CMK (cell line): ENCODE results near the gene PHC2.
A peak's percentile ranks its signal among the peaks of the same experiment; 100 is the strongest.

Experiments
- DNase-seq: peaks from one replicate; pipeline ENCODE4 v3.0.0-alpha.2; 2010; ENCODE audit warnings: low read depth

PHC2 gene

DNA sequence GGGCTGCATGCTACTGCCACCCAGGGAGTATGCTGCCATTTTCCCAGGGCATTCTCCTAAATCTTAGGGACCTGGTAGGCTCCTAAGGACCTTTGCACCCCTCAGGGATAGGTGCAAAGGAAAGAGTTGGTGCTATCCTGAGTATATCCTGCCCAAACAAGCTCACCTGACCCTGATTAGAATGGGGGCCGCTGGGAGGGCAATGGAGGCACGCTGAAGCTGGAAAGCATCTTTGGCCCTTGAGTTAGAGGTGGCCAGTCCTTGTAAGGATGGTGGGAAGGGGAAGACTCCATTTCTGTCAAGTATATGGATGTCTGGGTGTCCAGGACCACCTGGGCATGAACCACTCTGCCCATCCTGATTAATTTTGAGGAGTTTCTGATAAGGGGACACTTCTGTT, 61.1 kb downstream of the PHC2 start:
- DNase-seq, result no peak

DNA sequence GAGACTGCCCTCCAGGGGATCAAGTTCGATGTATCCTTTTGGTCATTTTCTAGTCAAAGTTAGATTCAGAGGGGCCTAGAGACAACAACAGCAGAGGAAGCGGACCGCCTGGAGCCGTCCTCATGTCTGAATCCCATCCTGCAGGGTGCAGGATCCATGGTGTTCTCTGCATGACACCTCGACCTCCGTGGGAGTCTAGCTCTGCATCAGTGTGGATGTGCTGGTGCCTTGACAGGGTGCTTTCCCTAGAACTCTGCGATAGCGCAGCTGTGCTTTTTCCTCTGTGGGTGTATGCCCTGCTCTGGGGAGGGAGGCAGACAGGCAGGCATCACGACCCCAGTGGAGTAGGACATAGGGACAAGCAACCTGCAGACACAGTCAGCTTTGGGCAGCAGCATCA, 61.8 kb downstream of the PHC2 start:
- DNase-seq, result no peak

DNA sequence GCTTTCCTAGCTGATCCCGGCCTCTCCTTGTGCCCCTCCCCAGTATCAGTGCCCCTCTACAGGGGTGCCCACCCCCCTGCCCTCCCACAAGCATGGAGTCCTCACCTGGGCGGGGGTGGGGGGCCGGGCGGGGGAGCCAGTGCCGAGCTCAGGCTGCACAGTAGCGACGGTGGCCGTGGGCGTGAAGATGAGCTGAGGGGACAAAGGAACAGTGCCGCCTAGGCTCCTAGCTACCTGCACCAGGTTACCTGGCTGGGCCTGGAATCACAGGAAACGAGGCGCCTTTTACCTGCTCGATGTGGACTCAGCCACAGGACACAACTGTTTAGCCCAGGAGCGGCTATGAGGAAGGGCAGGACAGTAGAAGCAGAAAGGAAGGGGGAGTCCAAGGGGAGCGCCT, 62.5 kb downstream of the PHC2 start:
- no peak for DNase-seq

DNA sequence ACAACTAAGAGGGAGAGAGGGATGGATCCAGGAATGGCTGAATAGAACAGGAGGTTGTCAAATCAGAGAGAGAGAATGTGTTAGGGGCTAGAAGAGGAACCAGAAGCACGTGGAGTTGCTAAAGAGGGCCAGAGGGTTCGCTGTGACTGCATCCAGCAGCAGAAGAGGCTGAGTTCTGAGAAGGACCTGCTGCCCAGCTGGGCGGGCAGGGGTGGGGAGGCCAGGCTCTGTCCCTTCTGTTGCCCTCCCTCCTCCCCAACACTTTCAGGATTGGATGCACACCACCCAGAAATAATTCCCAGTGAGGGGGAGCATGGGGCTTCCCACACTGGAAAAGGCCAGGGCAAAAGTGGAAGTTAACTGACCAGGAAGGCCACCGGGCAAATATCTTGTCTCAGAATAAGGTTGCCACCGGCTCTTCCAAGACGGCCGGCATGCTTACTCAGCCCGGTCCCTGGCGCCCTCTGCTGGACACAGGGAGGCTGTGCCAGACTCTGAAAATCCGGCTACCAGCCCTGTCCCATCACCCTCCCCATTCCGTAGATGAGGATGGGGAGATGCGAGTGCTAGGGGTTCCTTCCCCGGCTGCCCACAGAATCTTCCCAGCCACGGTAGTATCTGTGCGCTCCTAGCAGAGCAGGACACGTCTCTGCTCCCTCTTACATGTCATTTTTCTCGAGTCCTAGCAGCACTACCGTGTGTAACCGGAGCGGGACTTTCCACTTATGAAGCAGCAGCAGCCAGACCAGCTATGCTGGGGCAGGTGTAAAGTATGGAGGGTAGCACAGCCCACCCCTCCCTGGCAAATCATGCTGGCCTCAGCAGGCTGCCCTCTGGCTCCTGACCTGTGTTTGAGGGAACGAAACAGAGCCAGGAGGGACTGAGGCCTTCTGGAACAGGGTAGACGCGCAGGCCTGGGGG, 63.1 kb downstream of the PHC2 start:
- peak; percentile 62 for DNase-seq

DNA sequence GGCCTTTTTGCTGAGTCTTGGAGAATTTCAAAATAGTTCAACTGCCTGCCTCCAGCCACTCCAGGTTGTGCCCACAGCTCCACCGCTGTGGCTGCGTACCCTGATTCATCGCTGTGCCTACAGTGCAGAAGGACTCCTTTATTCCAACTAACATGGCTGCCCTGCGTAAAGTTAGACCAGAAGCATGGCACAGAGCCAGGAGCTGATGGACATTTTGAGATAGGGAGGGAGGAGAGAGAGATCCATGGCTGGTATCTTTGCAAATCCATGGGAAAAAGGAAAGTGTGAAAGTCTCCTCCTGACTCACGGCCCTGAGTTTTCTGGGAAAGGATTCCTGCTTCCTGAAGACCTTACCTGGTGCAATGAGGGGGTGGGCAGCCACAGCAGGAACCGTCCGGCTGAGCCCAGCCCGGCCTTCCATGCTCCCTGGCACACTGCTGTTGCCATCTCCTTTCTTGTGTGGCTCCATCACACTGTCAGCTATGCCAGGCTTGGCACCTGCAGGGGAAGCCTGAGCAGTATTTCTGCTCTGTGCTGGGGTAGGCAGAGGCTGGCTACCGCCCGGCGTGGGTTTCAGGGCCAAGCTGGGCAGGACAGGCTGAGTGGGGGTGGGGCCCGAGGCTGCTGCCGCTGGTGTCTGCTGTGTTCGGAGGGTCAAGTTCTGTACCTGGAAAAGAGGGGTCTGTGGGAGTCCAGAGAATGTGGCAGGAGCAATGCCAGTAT, 64.0 kb downstream of the PHC2 start:
- DNase-seq, result no peak

DNA sequence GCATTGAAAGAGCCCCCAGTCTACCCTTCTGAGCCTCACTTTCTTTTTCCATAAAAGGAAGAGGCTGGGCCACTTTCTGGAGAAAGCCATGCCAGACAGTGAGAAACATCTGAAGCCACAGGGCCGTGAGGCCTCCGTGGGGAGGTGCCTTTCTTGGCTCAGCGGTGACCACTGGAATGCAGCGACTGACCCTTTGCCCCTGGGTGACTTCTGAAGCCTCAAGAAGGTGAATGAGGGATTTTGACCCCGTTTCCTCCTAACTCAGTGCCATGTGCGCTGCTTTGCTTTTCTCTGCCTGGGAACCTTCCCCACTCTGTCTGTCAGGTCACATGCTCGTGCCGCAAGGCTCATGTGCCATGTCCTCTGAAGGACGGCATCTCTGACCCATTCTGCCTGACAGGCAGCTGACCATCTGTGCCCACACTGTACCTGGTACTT, 65.3 kb downstream of the PHC2 start:
- no peak for DNase-seq

DNA sequence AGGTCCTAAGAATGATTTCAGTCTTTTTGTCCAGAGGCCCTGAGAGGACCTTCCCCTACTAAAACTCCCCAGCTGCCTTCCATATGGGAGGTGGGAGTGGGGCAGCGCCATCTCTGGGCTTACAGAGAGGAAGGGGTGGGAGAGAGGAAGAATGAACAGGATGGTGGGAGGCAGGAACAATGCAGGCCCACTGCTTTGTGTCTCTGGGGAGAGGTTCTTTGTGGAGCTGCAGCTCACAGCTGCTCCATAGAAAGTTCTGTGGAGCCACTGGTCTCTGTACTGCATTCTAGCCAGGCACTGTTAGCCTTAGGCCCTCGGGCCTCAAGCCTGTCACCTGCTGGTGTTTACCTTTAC, 66.4 kb downstream of the PHC2 start:
- no peak for DNase-seq

DNA sequence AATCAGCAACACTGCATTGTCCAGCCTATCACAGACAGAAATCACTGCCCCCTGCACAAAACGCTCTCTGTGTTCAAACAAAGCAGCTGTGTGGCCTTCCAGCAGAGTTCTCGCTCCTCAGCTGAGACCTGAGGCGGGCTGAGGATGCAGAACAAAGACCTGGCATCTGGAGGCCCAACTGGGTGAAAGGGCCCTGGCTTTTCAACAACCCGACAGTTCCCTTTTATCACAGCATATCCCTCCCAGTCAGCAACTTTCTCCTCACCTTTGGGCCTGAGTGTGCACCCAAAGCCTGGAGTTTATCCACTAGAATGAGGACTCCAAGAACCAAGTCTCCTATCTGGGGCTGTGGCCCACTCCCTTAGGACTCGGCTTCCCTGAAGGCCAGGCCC, 67.4 kb downstream of the PHC2 start:
- DNase-seq, result no peak

DNA sequence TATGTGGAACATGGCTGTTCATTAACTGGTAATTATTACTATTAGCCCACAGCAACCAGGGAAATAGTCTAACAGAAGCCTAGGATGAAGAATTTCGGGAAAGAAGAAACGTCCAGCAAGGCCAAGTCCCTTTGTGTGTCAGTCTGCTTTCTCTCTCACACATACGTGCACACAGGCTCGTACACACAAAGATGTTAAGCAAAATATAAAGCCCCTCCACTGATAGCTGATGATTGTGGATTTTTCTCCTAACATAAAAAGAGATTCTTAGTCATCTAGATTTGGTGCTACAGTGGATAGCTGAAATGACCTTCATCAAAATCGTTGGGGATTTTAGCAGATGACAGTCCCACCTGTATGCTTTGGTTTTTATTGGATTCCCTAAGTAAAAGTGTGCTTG, 67.9 kb downstream of the PHC2 start:
- no peak for DNase-seq

DNA sequence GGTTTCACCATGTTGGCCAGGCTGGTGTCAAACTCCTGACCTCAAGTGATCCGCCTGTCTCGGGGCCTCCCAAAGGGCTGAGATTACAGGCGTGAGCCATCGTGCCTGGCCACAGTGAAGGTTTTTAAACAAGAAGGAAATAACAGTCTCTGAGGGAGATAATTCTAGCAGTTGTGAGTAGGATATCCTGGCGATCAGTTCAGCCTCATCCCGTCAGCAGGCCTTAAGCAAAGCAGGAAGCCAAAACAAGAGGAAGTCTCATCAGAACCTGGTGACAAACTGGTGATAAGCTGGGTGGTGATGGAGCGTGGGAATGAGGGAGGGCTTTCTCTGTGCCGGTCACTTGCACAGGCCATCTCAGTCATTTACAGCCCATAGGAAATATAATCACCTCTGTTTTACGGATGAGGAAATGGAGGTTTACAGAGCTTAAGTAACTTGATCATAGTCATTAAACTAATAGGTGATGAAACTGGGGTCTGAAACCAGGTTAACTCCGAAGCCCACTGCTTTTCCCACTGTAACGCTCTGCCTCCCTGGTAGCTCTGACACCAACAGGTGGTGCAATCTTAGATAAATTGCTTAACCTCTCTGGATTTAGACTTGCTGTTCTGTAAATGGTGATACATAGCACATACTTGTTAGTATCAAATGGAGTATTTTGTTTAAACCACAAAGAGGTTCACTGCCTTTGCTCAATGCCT, 69.2 kb downstream of the PHC2 start:
- peak; percentile 54 for DNase-seq

DNA sequence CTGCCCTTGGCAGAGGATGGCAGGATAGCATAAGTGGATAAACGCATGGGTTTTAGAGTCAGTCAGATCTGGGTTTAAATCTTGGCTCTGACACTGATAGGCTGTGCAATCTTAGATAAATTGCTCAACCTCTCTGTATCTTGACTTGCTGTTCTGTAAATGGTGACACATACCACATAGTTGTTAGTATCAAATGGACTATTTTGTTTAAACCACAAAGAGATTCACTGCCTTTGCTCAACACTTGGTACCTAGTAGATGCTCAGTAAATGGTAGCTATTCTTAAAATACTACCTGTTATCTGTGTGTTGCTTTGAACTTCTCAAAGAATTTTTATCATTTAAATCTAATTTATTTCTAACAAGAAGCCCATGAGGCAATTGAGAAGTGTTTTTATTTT, 70.5 kb downstream of the PHC2 start:
- DNase-seq, result no peak

DNA sequence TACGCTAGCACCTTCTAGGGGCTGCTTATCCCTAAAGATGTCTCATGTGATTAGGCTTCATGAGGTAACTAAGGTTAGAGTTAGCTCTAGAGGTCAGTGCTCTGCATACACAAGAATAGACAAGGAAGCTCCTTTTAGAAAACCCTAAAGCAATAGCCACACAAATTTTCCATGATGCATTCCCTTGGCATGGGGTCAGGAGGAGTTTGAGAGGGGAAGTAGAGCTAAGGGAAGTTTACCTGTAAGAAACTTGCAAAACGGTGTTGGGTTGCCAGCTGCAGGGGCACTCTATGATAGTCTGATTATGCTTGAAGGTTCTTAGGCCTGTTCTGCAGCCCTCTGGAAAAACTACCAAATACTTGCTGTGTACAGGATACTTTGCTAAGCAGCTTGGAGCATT, 71.0 kb downstream of the PHC2 start:
- DNase-seq, result no peak

DNA sequence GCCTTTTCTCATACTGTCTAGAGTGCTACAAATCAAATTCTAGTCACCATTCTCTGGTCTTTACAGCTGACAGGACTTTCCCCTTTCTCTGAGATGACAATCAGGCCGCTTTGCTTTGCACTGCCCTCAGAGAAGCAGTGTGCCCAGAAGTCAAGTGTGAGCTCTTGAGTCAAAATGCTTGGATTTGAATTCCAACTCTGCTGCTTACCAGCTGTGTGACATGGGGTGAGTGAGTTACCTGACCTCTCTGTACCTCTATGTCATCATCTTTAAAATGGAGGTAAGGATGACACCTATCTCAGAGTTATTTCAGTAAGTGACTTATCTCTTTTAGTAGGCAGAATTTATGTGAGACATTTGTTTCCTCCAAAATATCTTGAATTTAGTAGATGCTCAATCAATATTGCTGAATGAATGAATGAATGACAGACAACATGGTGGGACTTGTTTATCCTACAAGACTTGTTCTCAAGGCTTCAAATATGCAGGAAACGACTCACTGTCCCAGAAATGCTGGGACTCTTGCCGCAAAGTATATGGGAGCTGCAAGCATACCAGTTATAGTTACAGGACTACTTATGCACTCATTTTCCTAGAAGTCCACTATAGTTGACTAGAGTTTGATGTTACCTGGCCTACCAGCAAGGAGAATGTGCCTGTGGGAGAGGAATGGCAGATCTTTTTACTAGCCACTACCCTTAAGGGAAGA, 71.9 kb downstream of the PHC2 start:
- no peak for DNase-seq

DNA sequence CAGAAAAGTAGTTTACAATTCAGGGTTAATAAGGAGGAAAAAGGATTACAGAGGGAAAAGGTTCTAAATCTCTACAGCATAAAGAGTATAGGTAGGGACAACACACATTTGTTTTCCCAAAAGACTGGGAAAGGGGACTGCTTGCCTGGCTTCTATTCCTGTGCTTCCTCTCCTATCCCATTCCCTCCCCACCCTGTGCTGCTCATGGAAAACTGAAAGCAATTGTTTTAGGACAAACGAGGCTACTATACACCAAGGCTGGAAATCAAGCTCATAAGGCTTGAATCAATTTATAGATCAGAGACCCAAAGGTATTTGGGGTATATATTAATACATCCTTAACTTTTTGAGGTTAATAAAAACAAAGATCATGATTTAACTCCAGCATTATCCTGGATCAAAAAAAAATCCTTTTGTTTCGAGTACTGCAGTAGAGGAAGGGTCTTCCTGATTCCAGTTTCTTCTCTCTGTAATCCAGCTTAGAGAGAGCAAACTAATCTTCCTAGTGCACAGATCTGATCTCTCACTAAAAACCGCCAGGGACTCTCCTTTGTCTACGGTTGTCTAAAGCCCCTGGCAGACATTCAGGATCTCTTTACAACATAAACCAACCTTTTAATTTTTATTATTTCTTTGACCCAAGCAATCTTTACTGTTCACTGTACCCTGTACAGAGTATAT, 72.6 kb downstream of the PHC2 start:
- DNase-seq, result no peak

DNA sequence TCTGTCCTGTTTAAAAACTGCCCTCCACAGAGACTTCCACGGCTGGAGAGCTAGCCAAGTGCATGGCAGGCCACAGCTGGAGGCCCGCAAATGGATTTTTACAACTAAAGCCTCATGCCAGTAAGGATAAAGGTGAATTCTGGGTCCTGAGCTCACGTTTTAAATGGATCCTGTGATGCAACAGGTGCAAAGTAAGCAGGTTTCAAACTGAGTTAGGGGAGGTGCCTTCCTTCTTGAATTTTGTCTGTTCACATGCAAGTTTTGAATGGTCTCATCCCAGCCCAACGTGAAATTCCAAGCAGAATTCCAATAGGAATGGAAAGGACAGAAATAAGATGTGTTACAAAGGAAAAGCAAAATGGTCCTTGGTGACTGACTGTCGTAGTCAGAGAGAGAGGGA, 73.8 kb downstream of the PHC2 start:
- DNase-seq, result no peak

DNA sequence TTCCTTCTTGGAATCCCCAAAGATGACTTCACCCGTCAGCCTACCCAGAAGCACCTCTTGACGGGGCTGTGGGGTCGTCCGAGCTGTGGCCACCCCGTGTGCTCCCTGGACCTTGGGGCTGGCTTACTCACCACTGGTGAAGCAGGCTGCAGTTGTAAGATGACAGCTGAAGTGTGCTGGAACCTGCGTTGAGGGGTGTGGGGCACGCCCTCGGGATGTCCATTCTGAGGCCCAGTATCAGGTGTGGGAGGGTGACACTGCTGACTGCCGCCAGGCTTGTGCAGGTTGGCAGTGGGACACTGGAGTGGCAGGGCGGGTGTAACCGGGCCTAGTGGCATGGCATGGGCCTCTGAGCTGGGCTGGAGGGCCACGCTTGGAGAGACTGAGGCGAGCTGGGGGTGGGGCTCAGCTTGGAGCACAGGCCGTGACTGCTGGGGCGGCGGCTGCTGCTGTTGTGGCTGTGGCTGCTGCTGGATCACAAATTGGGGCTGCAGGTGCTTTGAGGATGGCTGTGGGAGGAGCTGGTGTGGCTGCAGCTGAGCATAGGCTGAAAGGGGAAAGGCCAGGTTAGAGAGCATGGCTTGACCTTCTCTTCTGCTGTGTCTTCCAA, 76.1 kb downstream of the PHC2 start:
- no peak for DNase-seq

DNA sequence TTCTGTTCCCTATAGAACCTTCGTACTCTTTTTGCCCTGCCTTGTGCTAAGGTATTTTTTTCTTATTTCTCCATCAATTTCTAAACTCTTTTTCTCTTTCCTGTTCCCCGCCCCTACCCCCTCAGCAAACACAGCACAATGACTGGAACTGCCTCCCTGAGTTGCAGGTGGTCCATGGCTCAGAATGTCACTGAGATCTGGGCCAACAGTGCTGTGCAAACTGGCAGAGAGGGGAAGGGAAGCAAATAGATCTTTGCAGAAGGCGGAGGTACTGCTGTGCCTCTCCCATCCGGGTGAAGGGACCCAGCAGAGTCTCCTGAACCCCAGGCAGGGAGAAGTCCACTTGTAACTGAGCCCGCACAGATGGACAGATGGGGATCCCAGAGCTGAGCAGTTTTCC, 77.4 kb downstream of the PHC2 start:
- DNase-seq, result no peak

DNA sequence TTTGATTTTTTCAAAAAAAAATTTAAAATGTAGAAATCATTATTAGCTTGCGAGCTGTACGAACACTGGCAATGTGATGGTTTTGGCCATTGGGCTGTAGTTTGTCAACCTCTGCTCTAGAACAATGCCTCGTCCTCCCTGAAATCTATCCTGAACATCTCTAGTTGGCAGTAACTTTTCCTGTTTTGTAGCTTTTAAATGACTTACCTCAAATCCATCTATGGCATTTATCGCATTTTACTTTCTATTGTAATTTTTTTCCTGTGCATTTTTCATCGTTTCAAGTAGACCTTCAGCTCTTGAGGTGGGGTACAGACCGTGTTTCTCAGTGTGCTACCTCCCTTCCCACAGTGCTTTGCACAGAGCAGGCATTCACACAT, 79.6 kb downstream of the PHC2 start:
- DNase-seq, result no peak

DNA sequence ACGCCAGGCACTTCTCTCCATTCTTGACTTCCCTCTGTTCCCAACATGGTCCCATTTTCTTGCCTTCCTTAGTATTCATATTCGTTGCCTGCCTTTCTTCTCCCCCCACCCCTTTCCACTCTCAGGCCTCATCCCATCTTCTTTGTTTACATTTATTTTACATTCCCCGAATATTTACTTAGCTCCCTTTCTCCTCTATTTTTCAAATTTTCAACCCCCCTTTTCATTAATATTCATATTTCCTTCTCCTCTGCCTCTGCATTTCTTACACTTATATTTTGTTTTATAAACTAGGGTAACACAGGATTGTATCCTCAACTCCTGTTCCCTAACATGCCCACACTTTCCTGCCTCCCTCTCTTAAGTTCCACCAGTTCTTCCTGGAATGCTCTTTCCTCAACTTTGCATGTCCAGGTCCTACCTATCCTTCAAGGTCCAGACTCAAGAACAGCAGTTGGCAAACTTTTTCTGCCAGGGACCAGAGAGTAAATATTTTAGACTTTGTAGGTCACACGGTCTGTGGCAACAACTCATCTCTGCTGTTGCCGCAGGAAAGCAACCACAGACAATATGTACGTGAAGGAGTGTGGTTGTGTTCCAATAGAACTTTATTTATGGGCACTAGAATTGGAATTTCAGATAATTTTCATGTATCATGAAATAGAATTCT, 80.1 kb downstream of the PHC2 start:
- DNase-seq, result no peak

DNA sequence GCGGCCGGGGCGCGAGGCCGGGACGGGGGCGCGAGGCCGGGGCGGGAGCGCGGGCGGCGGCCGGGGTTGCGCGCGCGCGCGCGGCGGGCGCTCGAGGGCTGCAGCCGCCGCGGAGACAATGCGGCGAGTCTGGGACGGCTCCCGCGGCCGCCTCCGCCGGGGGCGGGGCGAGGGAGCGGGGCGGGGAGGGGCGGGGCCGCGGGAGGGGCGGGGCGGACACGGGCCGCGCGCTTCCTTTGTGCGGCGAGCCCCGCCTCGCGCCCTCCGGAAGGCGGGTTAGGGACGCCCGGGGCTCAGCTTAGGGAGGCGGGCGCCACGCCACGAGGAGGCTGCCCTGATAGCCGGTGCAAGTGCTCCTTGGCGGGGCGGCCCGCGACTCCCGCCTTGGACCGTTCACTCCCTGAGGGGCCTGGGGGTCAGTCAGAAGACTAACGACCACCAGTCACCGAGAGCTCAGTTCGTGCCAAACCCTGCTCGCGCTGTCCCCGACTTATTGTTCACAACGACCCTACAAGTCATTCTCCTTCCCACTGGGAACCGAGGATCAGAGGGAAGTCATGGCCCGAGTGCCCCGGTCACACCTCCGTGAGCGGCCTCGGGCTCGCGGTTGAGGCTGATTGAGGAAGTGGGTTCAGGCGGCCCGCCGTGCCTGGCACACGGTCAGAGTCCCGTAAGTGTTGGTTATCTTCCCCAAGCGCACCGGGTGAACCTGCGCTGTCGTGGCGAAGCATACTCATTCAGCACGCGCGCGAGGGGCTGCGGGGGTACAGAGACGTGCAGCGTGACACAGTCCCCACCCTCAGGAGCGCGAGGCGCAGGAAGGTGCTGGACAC, 80.9 kb downstream of the PHC2 start:
- peak; percentile 71 for DNase-seq
